Measurements from ENCODE around the gene C3orf20. TPM values are rescaled to one million over a fixed set of nuclear protein-coding genes. Genes with fewer than 3 reads are reported as not detected.

Gene C3orf20
- total and polyA plus RNA-seq, 11 donors = 0.21 to 0.31 TPM; not detected in 9

DNA sequence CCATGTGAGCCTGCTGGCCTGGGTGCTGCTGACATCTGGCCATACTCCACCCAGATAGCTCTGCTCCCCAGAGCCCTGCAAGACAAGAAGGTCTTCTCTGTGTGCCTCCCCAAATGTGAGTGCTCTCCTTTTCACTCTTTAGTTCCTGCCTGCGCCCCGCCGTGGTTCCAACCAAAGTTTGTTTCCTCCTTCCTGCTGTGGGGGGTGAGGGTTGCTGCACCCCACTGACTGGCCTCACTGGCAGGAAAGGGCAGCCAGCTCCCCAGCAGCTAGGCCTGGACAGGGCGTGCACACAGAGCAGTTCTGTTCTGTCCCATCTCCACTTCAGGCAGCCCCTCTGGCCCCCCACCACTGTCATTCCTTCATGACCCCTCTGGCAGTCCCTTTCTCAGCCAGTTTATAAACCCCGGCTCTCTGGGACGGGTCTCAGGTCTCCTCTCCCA is 28.8 kb upstream of the C3orf20 start:
- ATAC-seq = no peak

DNA sequence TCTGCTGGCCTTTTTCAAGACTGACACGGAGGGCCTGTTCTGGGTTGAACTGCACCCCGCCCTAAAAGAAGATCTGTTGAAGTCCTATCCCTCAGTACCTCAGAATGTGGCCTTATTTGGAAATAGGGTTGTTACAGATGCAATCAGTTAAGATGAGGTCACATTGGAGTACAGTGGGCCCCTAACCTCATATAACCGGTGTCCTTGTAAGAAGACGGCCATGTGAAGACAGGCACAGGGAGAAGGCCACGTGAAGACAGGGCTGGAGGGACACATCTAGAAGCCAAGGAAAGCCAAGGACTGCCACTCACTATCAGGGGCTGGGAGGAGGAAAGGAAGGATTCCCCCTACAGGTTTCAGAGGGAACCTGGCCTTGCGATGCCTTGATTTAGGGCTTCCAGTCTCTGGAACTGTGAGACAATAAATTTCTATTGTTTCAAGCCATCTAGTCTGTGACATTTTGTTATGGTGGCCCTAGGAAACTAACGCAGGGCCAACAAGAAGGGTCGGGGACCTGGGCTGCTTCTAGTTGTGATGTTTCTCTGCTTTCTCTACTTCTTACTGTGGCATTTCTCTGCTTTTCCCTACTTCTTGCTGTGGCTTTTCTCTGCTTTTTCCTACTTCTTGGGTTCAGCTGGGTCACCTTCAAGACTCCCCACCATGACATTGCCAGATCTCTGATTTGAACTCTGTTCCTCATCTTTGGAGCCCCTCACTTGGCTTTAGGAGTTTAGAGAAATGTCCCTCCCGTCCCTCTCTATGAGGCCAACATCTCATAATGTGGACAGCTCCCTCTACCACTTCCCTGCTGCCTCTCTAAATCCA is 28.1 kb upstream of the C3orf20 start:
- H3K27me3 ChIP-seq = peaks cover 0 to 11% (median 2%) of the 10 kb centered on the region in 9 donors
- no peak overlapping the region for H3K4me3 ChIP-seq
- 81 to 84% (median 83%) methylated on average over 9 of the region's 9 CpGs for WGBS, 4 donors
- no peaks in the 10 kb centered on the region for H3K36me3 ChIP-seq
- H3K27ac ChIP-seq = no peak overlapping the region
- TF ChIP-seq, protein P1, sequence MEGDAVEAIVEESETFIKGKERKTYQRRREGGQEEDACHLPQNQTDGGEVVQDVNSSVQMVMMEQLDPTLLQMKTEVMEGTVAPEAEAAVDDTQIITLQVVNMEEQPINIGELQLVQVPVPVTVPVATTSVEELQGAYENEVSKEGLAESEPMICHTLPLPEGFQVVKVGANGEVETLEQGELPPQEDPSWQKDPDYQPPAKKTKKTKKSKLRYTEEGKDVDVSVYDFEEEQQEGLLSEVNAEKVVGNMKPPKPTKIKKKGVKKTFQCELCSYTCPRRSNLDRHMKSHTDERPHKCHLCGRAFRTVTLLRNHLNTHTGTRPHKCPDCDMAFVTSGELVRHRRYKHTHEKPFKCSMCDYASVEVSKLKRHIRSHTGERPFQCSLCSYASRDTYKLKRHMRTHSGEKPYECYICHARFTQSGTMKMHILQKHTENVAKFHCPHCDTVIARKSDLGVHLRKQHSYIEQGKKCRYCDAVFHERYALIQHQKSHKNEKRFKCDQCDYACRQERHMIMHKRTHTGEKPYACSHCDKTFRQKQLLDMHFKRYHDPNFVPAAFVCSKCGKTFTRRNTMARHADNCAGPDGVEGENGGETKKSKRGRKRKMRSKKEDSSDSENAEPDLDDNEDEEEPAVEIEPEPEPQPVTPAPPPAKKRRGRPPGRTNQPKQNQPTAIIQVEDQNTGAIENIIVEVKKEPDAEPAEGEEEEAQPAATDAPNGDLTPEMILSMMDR (IDR thresholded peaks at IDR 0.05) = no peak
- no peak for TF ChIP-seq POLR2A (IDR thresholded peaks at IDR 0.05)
- intact Hi-C loops (cut with DNase I) = loop anchor here in 1 of 10 donors (10.0 kb wide), 1 partner anchor 142 kb away; no protein-coding TSS in a partner anchor
- ATAC-seq = no peak
- DNase-seq = no peak
- peaks cover 0 to 22% (median 12%) of the 10 kb centered on the region in 12 donors for H3K4me1 ChIP-seq
- H3K9me3 ChIP-seq = no peaks in the 10 kb centered on the region

More for the DNA sequence above, 28.8 kb upstream of the C3orf20 start:
- Histone ChIP-seq H3K9me3 (no peaks in the 10 kb centered on the region), H3K36me3 (no peaks in the 10 kb centered on the region), H3K27ac (no peak overlapping the region), H3K27me3 (peaks cover 0 to 17% (median 6%) of the 10 kb centered on the region in 9 donors), H3K4me1 (peaks cover 0 to 22% (median 12%) of the 10 kb centered on the region in 12 donors), H3K4me3 (no peak overlapping the region)
- TF ChIP-seq, protein P1 (IDR thresholded peaks at IDR 0.05) = no peak
- no peak for TF ChIP-seq POLR2A (IDR thresholded peaks at IDR 0.05)
- no peak for DNase-seq
- WGBS, 4 donors = 78 to 93% (median 85%) methylated on average over 6 of the region's 6 CpGs
- intact Hi-C loops (cut with DNase I) = loop anchor here in 1 of 10 donors (10.0 kb wide), 1 partner anchor 141 kb away; no protein-coding TSS in a partner anchor

DNA sequence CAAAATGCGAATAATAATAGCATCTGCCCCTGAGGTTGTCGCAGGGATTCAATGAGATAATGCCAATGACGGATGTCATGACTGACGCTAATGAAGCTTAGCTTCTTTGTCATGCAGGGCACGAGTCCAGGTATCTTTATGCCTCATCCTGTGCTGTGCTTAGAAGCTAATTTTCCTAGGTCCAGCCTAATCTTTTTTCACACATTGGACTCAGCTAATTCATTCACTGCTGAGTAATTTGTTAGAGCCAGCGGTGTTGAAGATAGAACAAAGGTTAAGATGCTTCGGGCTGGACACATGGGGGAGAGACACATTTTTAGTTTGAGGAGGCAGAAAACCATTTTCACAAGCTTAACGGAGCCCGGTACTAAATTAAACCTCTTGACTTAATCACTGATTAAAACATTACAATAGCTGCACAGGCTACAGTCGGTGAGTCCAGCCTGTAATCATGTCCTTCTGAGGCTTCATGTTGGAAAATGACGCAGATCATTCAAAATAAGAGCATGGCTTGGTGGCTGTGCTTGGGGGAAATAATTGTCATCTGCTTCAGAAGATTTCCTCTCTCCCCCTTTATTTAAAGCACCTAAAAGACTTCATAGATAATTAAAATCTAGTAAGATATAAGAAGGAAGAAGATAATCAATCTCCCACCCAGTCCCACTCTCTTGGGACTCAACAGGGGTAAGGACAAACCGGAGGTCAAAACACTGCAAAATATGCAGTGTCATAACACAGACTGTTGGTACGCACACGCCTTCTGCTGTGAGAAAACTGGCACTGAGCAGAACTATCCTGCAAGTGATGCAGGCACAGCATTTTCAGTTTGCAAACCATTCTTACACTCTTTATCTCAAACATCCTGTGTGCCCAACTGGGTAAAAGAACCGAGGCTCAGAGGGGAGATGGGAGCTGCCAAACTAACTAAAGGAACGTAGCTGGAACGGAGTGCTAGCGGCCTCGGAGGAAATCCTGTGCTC is 26.7 kb upstream of the C3orf20 start:
- Histone ChIP-seq H3K27me3 (peaks cover 0 to under 1% (median 0%) of the 10 kb centered on the region in 9 donors), H3K36me3 (no peaks in the 10 kb centered on the region), H3K27ac (peak overlapping the region in 9 of 12 donors; percentile 9 to 83 (median 66)), H3K4me3 (no peak overlapping the region), H3K4me1 (peaks cover 0 to 35% (median 24%) of the 10 kb centered on the region in 12 donors), H3K9me3 (no peaks in the 10 kb centered on the region)
- no peak for TF ChIP-seq POLR2A (IDR thresholded peaks at IDR 0.05)
- TF ChIP-seq, protein P1 (IDR thresholded peaks at IDR 0.05) = no peak
- DNase-seq = peak in 1 of 5 donors; percentile 20
- peak in 3 of 4 donors; percentile 14 to 35 (median 28) for ATAC-seq
- WGBS, 4 donors = 48 to 61% (median 58%) methylated on average over 19 of the region's 19 CpGs
- intact Hi-C loops (cut with DNase I) = loop anchor here in 1 of 10 donors (10.0 kb wide), 1 partner anchor 143 kb away; no protein-coding TSS in a partner anchor

All from heart left ventricle (tissue), 16 donors.